Colon (tissue), 2 donors: Measurements from ENCODE around the gene NTM.

Experiments
- FAIRE-seq: peaks from 2 replicates; lab custom pipeline; 2012; peaks lifted over from hg19 to GRCh38; lab: Jason Lieb, UNC
- donor health status: control.
- donor health status: control.

Gene NTM

GRCh38 chr11:131644204-131644795, 273.9 kb downstream of the NTM start:
- no peak for FAIRE-seq

- FAIRE-seq: no peak
These were observed 274.8 kb downstream of the NTM start for GRCh38 chr11:131645237-131645636.

- FAIRE-seq: no peak
These were observed 279.4 kb downstream of the NTM start for GRCh38 chr11:131649856-131650255.

DNA sequence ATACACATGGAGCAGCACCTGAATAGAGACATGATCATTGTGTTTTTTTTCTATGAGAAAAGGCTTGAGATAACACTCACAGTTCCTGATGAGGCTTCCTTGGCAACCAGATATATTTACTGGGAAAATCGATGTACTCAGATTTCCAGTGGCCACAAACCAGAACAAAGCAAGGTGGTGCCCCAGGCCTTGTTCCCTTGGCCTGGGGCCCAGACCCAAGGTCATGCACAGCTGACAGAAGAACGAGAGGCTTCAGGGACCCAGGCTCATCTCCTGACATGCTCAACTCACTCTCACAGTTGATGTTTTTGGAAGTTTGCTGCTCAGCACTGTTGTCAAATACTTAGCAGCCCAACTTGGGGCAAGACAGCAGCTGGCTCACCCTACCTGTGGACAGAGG, 281.8 kb downstream of the NTM start:
- no peak for FAIRE-seq

DNA sequence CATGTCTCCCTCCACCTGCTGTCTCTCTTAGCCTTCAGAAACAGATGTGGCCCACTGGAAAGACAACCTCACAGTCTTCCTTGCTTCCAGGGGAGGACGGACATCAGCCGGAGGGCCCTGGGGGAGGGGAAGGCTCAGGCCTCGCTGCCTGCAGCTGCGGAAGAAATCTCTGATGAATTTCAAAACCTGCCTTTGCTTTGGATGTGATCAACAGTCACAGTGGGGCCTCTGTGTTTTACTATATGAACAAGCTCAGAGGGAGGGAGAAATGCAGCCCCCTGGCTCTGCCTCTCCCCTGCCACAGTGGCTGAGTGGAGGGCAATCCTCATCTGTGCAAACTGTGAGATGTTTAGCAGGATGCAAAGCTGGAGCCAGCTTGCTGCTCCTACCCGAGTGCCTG, 282.8 kb downstream of the NTM start:
- no peak for FAIRE-seq

GRCh38 chr11:131654849-131655248, 284.4 kb downstream of the NTM start:
- no peak for FAIRE-seq

DNA sequence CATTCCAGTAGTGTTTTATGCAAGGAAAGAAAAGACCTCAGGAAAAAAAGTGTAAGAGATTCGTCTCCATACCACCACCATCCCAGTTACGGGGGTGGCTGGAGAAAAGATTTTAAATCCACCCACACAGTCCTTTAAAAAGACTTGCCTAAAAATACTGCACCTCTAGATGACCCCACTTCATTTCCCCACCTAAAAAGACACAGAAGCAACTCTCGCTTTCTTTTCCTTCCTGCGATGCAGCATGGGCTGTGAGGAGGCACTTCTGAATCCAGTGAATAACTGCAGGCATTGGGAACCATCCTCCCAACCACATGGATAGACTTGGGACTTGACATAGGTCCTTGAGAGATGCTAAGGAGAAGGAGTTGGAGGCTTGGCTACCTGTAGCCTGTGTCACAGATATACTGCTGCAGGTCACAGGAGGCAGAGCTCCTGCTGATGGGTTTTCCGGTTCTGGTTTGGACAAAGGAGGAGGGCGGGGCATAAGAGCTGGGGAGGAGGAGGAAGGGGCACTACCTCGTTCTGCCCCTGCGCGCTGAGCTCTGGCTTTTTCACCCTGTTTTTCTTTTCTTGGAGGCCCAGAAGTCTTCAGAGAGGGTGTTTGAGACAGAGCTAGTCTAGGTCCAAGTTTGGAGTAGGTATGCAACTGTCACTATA, 285.9 kb downstream of the NTM start:
- FAIRE-seq: no peak

DNA sequence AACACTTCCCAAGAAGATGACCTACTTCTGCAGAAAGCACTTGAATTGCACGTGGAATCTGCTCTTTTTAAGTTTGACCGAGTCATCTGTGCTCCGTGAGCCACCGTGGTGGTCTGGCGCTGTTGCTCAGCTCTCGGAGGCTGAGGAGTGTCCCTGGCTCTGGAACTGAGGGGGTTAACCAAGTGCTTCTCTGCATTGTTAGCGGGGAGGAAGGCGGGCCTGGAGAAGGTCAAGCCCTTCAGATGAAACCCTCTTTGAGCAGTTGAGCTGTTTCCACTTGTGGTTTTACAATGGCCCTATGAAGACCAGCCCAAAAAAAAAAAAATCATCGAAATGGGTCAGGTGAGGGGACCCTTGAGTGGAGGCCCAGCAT, 286.4 kb downstream of the NTM start:
- no peak for FAIRE-seq

DNA sequence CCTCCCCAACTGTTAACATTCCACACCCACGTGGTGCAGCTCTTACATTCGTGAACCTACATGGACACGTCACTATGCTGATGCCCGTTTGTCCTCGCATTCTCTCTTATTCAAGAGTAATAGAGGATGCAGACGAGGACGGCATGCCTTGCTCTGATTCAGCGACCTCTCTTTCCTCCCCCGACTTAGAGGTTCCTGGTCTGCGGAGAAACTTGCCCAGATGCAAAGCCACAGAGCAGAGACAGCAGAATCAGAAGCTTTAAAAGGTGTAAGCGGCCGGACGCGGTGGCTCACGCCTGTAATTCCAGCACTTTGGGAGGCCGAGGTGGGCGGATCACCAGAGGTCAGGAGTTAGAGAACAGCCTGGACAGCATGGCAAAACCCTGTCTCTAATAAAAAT, 288.0 kb downstream of the NTM start:
- FAIRE-seq: no peak

- no peak for FAIRE-seq
These were observed 288.5 kb downstream of the NTM start for GRCh38 chr11:131658952-131659351.

GRCh38 chr11:131659931-131660330, 289.5 kb downstream of the NTM start:
- no peak for FAIRE-seq

- no peak for FAIRE-seq
These were observed 290.7 kb downstream of the NTM start for GRCh38 chr11:131661132-131661531.

DNA sequence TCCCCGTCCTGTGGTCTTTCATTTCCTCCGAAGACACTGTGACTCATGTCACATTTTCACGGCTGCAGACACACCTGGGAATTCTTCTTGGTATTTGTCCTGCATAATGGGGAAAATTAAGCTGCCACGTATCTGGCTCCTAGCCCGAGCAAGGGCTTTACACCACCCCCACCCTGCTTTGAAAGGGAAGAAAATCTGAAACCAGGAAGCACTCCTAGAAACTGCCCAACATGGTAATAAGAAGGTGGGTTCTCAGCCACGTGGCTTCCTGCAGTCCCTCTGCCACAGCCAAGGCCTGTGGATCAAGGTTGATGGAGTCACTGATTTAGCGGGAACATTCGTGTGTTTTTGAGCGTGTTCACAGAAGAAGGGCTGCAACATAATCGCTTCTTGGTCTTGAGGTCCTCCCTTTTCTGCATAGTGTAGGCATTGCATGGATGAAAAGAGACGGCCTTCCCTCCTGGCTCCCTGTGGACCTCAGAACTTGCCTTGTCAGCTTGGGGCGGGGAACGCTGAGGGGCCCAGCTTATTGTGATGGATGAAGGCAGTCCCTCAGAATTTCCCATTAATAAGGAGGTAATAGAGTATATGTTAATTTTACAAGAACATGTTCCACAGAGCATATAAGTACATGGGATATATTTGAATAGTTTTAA, 292.0 kb downstream of the NTM start:
- FAIRE-seq: no peak

- FAIRE-seq: no peak
These were observed 292.6 kb downstream of the NTM start for GRCh38 chr11:131662993-131663392.

DNA sequence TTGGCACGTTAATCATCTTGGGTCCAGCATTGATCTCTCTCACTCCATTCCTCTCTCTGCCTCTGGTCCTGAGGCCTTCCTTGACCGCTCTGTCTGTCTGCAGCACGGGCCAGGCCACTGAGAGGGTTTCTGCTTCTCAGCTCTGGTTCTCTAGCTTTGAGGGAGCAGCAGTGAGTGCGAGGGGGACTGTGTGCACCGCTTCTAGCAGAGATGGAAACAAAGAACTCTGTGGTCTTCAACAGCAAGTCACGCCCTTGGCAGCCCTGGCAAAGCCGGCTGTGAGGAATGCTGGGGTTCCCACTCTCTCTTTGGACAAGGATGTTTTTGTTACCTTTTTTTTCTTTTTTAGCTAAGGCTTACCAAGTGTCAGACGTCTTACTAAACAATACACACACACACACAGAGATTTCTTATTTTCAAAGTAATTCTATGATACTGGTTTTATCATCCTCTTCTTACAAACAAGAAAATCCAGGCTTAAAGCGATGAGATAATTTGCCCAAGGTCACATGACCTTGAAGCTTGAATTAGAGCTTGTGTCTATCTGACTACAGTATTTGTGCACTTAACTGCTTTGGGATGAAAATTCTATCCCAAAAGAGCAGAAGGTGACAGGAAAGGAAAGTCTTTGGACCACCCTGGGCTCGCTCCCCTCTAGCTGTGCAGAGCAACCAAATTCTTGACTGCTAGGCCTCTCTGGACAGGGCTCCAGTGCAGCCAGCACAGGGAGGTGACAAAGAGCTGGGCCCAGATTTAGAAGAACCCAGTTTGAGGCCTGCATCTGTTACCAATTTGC, 293.2 kb downstream of the NTM start:
- FAIRE-seq: no peak

DNA sequence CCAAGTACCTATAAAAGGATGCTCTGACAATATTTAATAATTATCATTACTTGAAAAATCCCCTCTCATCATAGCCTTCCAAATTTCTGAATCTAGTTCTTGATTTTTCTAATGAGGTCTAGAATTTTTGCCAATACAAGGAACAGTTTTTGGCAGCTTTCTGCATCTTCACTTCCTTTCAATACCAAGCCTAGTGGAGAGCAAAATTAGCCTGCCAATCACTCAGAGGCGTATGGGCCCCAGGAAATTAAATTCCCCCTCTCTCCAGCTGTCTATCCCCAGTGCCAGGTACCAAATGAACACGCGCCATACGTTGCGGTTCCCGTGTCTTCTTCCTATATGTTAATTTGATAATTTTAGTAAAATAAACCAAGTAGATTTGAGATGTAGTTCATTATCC, 293.9 kb downstream of the NTM start:
- FAIRE-seq: no peak

DNA sequence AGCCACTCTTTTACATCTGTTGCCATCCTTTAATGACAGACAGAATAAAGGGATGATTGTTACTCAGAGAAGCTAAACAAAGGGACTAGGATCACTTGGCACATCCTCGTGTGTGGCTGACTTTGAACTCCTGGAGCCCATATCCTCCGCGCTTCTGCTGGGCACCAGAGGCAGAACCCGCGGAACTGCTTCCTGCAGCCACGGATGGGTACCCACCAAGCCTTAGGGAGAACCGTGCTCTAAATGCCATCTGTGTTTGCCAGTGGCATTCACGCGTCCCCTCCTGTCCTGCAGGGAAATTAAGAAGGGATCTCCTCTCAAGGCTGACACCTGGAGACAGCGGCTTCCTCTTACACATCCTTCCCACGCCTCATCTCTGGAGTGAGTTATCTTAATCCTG, 294.4 kb downstream of the NTM start:
- FAIRE-seq: no peak

DNA sequence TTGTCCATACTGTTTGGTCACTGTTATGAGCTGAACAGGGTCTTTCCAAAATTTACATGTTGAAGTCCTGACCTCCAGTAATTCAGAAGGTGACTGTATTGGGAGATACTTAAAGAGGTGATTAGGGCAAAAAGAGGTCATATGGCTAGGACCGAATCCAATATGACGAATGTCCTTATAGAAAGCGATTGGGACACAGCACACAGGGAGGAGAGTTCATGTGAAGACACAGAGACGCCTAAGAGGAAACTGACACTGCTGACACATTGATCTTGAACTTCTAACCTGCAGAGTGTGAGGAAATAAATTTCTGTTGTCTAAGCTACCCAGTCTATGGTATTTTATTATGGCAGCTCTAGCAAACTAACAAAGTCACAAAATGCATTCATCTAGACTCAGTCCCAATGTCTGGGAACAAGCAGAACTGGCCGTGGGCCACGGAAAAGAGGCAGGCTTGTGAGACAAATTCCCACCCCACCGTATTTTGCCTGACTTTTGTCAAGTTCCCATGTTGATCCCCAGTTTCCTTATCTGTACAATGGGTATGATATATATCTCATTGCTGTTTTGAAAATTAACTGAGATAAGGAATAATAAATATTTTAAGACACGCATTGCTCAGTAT, 295.0 kb downstream of the NTM start:
- no peak for FAIRE-seq

- FAIRE-seq: no peak
These were observed 295.6 kb downstream of the NTM start for GRCh38 chr11:131666006-131666405.

- FAIRE-seq: no peak
These were observed 296.2 kb downstream of the NTM start for GRCh38 chr11:131666617-131667016.

- no peak for FAIRE-seq
These were observed 297.2 kb downstream of the NTM start for GRCh38 chr11:131667566-131667965.
